Measurements from ENCODE around the gene KDM4B. TPM values are rescaled to one million over a fixed set of nuclear protein-coding genes. Genes with fewer than 3 reads are reported as not detected.

Gene KDM4B
- total RNA-seq, 1 donor from 2014 or later, result 46.0 TPM

DNA sequence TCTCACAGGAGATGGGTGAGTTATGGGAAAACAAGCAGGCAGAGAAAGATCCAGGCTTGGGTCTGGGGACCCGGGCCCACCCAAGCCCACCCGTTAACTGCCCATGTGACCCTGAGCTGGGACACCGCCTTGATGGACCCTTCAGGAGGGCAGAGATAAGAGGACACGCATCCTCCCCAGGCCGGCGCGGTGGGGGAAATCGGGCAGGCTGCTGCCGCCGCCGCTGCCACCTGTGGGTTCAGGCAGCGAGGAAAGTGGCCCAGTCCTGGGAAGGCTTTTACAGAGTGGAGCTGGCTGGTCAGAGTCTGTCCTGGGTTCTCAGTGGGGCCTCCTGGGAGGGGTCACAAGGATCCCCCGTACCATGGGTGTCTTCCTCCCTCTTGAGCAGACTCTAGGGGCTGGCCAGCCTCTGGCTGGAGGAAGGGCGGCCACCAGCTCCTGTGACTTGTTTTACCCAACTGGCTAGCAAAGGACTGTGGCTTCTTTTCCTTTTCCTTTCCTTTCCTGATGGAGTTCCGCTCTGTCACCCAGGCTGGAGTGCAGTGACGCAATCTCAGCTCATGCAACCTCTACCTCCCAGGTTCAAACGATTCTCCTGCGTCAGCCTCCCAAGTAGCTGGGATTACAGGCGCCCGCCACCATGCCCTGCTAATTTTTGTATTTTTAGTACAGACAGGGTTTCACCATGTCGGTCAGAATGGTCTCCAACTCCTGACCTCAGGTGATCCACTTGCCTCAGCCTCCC is 155.4 kb downstream of the KDM4B start:
- H3K27ac ChIP-seq, result no peak overlapping the region
- DNase-seq (ENCODE audit: low spot score in 2 of 2), result no peak
- intact Hi-C loops (cut with DNase I), result no loop called here
- peaks cover 5 to 31% of the 10 kb centered on the region in 2 donors for H3K4me1 ChIP-seq
- peaks cover 7 to 41% of the 10 kb centered on the region in 2 donors for H3K36me3 ChIP-seq
- H3K27me3 ChIP-seq, result no peaks in the 10 kb centered on the region
- TF ChIP-seq, protein P1, sequence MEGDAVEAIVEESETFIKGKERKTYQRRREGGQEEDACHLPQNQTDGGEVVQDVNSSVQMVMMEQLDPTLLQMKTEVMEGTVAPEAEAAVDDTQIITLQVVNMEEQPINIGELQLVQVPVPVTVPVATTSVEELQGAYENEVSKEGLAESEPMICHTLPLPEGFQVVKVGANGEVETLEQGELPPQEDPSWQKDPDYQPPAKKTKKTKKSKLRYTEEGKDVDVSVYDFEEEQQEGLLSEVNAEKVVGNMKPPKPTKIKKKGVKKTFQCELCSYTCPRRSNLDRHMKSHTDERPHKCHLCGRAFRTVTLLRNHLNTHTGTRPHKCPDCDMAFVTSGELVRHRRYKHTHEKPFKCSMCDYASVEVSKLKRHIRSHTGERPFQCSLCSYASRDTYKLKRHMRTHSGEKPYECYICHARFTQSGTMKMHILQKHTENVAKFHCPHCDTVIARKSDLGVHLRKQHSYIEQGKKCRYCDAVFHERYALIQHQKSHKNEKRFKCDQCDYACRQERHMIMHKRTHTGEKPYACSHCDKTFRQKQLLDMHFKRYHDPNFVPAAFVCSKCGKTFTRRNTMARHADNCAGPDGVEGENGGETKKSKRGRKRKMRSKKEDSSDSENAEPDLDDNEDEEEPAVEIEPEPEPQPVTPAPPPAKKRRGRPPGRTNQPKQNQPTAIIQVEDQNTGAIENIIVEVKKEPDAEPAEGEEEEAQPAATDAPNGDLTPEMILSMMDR (IDR thresholded peaks at IDR 0.05), result no peak
- no peak overlapping the region for H3K4me3 ChIP-seq
- no peaks in the 10 kb centered on the region for H3K9me3 ChIP-seq

DNA sequence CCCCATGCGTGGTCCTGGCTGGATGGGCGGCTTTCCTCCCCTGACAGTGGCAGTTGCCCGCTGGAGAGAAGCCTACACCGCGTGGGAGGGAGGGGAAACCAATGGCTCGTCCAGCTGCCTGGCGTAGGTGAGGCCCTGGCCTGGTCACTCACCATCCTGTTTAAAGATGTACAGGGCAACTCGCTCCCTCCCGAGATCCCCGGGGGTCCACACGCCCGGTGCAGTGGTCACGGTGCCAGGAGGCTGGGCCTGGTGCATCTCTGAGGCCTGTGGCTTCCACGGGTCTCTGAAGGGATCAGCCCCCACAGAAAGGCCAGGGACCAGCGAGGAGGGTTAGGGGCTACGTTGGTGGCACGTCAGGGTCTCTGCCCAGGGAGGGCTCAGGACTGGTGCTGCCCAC is 156.5 kb downstream of the KDM4B start:
- TF ChIP-seq, protein P1 (IDR thresholded peaks at IDR 0.05), result no peak
- intact Hi-C loops (cut with DNase I), result loop anchor here (5.0 kb wide), 1 partner anchor 78 kb away; no protein-coding TSS in a partner anchor
- H3K9me3 ChIP-seq, result no peaks in the 10 kb centered on the region
- DNase-seq (ENCODE audit: low spot score in 2 of 2), result no peak
- H3K27me3 ChIP-seq, result no peaks in the 10 kb centered on the region
- peak overlapping the region; percentile 7 to 69 for H3K27ac ChIP-seq
- H3K4me3 ChIP-seq, result no peak overlapping the region
- peaks cover 5 to 31% of the 10 kb centered on the region in 2 donors for H3K4me1 ChIP-seq
- H3K36me3 ChIP-seq, result peaks cover 7 to 31% of the 10 kb centered on the region in 2 donors

DNA sequence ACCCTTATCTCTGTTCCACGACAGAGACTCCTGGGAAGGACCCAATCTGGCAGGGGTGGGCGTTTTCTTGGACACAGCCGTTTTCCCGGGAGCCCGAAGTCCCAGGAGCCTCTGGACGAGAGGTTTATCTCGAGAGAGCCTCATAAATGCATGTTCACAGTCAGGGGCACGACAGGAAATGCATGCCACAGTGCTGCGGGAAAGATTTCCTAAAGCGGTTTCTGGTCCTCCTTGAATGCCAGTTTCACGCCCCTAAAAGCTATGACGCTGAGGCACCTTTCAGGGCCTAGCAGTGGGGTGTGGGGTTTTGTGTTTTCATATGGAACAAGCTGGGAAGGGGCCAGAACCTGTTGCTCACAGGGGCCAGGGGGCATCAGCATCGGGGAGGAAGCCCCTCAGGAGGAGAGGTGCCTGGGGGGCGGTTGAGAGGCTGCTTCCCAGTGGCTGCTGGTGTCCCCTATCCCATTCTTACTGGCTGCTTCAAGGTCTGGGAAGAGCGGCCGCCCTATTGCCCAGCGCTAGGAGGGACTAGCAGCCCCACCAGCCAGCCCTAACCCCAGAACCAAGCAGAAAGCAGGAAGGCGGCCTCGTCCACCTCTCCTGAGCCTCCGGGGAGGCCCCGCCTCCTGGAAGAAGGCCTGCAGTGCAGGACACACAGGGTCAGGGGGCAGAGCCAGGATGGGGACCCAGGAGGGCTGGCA is 157.0 kb downstream of the KDM4B start:
- Histone ChIP-seq H3K4me3 (no peak overlapping the region), H3K36me3 (peaks cover 7 to 26% of the 10 kb centered on the region in 2 donors), H3K4me1 (peaks cover 5 to 31% of the 10 kb centered on the region in 2 donors), H3K27me3 (no peaks in the 10 kb centered on the region), H3K27ac (peak overlapping the region; percentile 7 to 69), H3K9me3 (no peaks in the 10 kb centered on the region)
- TF ChIP-seq, protein P1 (IDR thresholded peaks at IDR 0.05), result no peak
- intact Hi-C loops (cut with DNase I), result loop anchor here (5.0 kb wide), 1 partner anchor 79 kb away; no protein-coding TSS in a partner anchor
- no peak for DNase-seq (ENCODE audit: low spot score in 2 of 2)

DNA sequence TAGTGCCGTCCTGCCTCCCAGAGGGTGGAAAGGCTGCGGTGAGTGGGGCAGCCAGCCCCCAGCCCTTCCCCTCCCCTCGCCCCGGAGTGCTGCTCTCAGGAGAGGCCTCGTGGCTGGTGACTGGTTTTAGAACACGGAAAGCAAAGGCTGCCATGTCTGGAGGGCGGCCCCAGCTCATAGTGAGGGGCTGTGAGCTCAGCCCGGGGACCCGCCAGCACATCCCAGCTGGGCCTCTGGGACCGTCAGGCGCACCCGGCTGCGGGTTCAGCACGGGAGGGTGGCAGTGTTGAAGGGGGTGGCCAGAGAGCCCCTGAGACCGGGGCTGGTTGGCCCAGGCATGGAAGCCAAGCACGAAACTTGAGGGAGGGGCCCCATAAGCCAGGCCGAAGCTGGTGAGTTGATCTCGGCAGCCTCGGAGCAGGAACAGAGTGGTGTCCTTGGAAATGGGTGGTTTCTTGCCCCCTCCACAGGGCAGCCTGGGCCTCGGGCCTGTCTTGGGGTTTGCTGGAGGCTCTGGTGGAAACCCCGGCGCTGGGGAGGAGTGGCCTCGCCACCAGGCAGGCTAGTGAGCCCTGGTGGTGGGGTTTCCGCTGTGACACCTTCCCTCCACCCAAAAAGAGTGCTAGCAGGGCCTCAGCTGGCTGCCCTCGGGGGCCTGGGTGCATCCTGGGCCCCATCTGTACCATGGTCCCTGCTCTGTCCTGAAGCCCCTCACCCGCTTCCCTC is 157.7 kb downstream of the KDM4B start:
- peak overlapping the region in 1 of 2 donors; percentile 69 for H3K27ac ChIP-seq
- H3K9me3 ChIP-seq, result no peaks in the 10 kb centered on the region
- no peaks in the 10 kb centered on the region for H3K27me3 ChIP-seq
- no peak overlapping the region for H3K4me3 ChIP-seq
- H3K4me1 ChIP-seq, result peaks cover 5 to 31% of the 10 kb centered on the region in 2 donors
- peaks cover 9 to 19% of the 10 kb centered on the region in 2 donors for H3K36me3 ChIP-seq
- TF ChIP-seq, protein P1 (IDR thresholded peaks at IDR 0.05), result no peak
- DNase-seq (ENCODE audit: low spot score in 2 of 2), result no peak
- intact Hi-C loops (cut with DNase I), result loop anchor here (5.0 kb wide), 1 partner anchor 79 kb away; no protein-coding TSS in a partner anchor

DNA sequence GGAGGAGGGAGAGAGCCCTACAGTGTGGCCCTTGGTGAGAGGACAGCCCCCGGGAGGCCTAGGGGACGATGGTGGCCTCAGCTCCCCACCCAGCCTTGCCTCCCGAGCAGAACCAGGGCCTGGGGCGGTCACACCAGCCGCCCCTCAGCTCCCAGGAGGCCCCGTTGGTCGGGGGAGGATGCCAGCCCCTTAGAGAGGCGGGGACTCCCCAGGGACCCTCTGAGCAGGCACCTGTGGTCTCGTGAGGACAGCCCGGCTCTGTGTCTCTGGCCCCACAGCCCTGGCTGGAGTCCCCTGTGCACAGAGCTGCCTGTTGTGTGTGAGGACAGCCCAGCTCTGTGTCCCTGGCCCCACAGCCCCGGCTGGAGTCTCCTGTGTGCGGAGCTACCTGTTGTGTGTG is 158.8 kb downstream of the KDM4B start:
- H3K36me3 ChIP-seq, result peaks cover 10 to 20% of the 10 kb centered on the region in 2 donors
- peak overlapping the region in 1 of 2 donors; percentile 69 for H3K27ac ChIP-seq
- H3K27me3 ChIP-seq, result no peaks in the 10 kb centered on the region
- DNase-seq (ENCODE audit: low spot score in 2 of 2), result no peak
- no peak overlapping the region for H3K4me3 ChIP-seq
- peaks cover 5 to 31% of the 10 kb centered on the region in 2 donors for H3K4me1 ChIP-seq
- intact Hi-C loops (cut with DNase I), result loop anchor here (5.0 kb wide), 1 partner anchor 80 kb away; no protein-coding TSS in a partner anchor
- H3K9me3 ChIP-seq, result no peaks in the 10 kb centered on the region
- TF ChIP-seq, protein P1 (IDR thresholded peaks at IDR 0.05), result no peak
